Lower leg skin (tissue), 3 donors: ENCODE data around the gene VKORC1L1.
"Not testable (repeated sequence)": the region's sequence is repeated elsewhere in the genome, so short reads cannot be mapped to it uniquely, and the experiment has no call there.

Experiments used
- CTCF ChIP-seq, 3 donors: fragments of 450-650 bp; IDR thresholded peaks; one replicate each; pipeline ENCODE4 v1.5.1; 2016; ENCODE audit warnings: antibody characterized with exemption in 3 of 3, mild to moderate bottlenecking in 3 of 3, moderate library complexity in 2 of 3
- POLR2A ChIP-seq, 2 donors: fragments of 450-650 bp; IDR thresholded peaks; one replicate each; pipeline ENCODE4 v1.6.1; 2016 to 2017; ENCODE audit warnings: antibody characterized with exemption in 2 of 2, mild to moderate bottlenecking in 1 of 2, moderate library complexity in 1 of 2

GRCh38 chr7:65837541-65837956 is 35.3 kb upstream of the VKORC1L1 start:
- TF ChIP-seq CTCF, POLR2A (IDR thresholded peaks at IDR 0.05): not testable (repeated sequence)
